ENCODE data around the gene LUZP2.

The LUZP2 gene

DNA sequence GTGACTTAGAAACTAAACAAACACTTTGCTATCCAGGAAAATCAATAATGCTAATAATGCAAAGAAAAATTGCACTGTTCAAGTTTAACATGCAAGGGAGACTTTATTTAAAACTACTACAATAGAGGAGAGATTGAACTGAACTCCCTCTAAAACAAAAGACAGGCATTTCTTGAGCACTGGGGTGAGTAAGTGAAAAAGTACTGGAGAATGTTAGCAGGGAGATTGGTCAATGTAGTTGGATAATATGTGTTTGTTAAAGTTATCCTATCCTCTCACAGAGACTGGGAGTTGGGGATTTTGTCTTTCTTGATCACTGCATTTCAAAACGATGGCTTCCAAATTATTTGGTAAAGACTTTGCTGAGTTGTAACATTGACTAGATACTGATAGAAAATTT, 77.6 kb downstream of the LUZP2 start:
- TF ChIP-seq, protein P1, sequence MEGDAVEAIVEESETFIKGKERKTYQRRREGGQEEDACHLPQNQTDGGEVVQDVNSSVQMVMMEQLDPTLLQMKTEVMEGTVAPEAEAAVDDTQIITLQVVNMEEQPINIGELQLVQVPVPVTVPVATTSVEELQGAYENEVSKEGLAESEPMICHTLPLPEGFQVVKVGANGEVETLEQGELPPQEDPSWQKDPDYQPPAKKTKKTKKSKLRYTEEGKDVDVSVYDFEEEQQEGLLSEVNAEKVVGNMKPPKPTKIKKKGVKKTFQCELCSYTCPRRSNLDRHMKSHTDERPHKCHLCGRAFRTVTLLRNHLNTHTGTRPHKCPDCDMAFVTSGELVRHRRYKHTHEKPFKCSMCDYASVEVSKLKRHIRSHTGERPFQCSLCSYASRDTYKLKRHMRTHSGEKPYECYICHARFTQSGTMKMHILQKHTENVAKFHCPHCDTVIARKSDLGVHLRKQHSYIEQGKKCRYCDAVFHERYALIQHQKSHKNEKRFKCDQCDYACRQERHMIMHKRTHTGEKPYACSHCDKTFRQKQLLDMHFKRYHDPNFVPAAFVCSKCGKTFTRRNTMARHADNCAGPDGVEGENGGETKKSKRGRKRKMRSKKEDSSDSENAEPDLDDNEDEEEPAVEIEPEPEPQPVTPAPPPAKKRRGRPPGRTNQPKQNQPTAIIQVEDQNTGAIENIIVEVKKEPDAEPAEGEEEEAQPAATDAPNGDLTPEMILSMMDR (IDR thresholded peaks at IDR 0.05; ENCODE audit: borderline replicate concordance, control extremely low read depth, extremely low read depth, insufficient read depth, missing control alignments): no peak
- no peak for DNase-seq (ENCODE audit: low spot score)
- in situ Hi-C loops (cut with MboI; ENCODE audit: low sequenced_read_pairs, unreplicated experiment): no loop called here

DNA sequence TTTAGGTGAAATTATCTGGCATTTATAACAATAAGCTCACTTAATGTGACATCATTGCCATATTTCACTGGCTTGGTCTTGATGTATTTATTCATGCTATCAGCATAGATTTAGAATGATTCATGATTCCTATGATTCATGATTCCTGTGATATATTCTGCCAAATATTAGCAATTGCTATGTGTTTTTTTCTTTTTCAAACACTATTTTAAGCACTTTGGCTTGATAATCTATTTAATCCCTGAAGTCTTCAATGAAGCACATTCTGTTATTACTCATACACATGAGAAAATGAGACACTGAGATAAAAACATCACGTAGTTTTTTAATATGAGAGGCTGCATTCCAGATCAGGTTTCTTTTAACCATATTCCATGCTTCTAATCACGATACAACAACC, 78.5 kb downstream of the LUZP2 start:
- TF ChIP-seq, protein P1 (IDR thresholded peaks at IDR 0.05; ENCODE audit: borderline replicate concordance, control extremely low read depth, extremely low read depth, insufficient read depth, missing control alignments): no peak
- DNase-seq (ENCODE audit: low spot score): no peak
- in situ Hi-C loops (cut with MboI; ENCODE audit: low sequenced_read_pairs, unreplicated experiment): no loop called here

DNA sequence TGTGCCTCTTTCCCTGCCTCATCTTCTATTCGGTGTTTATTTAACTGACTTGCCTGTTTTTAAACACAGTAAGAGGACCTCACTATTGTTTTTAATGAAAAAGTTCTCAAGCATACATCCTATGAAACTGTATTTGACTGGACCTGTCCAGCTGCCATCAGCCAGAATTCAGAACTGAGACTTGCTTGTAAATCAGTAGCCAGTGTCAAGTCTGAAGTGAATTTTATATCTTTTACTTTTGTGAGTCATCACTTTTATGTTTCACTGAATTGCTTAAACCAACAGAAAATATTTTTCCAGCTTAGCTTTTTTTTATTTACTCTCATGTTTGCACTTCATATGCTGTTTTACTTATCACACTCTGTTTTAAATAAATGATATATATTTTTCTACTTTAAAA, 88.3 kb downstream of the LUZP2 start:
- DNase-seq (ENCODE audit: low spot score): no peak
- in situ Hi-C loops (cut with MboI; ENCODE audit: low sequenced_read_pairs, unreplicated experiment): no loop called here
- TF ChIP-seq, protein P1 (IDR thresholded peaks at IDR 0.05; ENCODE audit: borderline replicate concordance, control extremely low read depth, extremely low read depth, insufficient read depth, missing control alignments): no peak

DNA sequence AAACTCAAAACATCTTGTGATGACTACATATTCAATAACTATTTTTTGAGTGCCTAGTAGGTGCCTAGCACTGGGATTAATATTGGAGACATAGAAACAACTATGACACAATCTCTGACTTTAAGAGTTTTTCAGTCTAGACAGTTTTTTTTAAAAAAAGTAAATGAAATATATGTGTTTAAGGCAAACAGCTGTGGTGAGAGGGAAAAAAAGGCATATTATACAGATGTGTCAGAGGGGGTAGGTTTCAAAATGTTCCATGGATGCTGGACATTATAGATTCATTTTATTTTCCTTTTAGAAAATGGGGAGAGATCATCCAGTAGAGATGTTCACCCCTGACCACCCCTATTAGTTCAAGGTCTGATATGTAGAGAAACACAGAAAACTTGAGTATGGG, 90.8 kb downstream of the LUZP2 start:
- TF ChIP-seq, protein P1 (IDR thresholded peaks at IDR 0.05; ENCODE audit: borderline replicate concordance, control extremely low read depth, extremely low read depth, insufficient read depth, missing control alignments): no peak
- DNase-seq (ENCODE audit: low spot score): no peak
- in situ Hi-C loops (cut with MboI; ENCODE audit: low sequenced_read_pairs, unreplicated experiment): no loop called here

DNA sequence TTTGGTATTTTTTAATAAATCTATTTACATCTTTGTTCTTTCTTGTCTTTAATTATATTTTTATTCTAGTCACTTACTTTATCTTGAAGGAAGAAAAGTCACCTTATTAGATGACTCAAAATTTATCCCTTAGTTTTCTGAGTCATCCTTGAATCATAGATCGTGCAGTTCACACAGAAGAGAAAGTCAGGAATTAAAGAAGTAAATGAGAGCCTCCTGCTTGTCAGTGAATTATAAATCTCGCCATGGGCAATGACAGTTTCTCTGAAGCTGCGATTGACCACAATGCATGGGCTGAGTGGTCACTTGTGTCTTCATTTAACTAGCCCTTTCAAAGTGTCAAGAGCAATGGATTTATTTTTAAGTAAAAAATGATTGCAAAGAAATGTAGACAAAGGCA, 91.2 kb downstream of the LUZP2 start:
- TF ChIP-seq, protein P1 (IDR thresholded peaks at IDR 0.05; ENCODE audit: borderline replicate concordance, control extremely low read depth, extremely low read depth, insufficient read depth, missing control alignments): no peak
- in situ Hi-C loops (cut with MboI; ENCODE audit: low sequenced_read_pairs, unreplicated experiment): no loop called here
- DNase-seq (ENCODE audit: low spot score): no peak

DNA sequence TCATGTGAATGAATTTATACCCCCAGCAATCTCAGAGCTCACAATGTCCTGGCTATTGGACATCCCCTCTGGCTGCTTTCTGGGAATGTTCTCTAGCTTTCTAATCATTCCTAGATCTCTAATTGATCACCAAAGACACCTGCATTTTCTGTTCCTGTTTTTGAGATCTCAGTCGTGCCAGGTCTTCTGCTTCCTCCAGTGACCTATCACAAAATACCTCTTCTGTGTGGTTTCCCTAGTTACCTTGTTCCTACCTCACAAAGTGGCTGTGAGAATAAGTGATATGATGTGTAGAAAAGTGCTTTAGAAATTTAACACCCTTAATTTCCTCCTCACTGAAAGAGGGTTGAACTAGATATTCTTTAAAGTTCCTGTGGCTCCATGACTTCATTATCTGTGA, 92.2 kb downstream of the LUZP2 start:
- TF ChIP-seq, protein P1 (IDR thresholded peaks at IDR 0.05; ENCODE audit: borderline replicate concordance, control extremely low read depth, extremely low read depth, insufficient read depth, missing control alignments): no peak
- no peak for DNase-seq (ENCODE audit: low spot score)
- in situ Hi-C loops (cut with MboI; ENCODE audit: low sequenced_read_pairs, unreplicated experiment): no loop called here

DNA sequence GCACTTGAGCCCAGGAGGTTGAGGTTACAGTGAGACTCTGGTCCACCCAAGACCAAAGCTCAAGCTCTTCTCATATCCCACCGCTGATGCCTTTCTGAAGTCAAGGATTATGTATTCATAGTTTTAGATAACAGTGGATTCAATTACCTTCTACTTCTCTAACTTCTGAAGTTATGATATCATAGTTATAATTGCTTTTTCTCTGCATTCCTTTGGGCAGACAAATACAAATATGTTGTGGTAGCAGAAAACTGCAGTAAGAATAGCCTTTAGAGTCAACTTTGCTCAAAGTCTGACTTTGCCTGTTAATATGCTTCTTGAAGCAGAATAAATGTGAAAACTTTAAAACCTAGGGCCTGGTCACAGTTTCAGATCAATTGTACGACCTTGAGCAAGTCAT, 94.4 kb downstream of the LUZP2 start:
- in situ Hi-C loops (cut with MboI; ENCODE audit: low sequenced_read_pairs, unreplicated experiment): no loop called here
- DNase-seq (ENCODE audit: low spot score): no peak
- TF ChIP-seq, protein P1 (IDR thresholded peaks at IDR 0.05; ENCODE audit: borderline replicate concordance, control extremely low read depth, extremely low read depth, insufficient read depth, missing control alignments): no peak

Measured in GM13976 (cell line).